Trophoblast cell (in vitro differentiated cells and primary cell): Measurements from ENCODE around the gene EGFR.
A peak's percentile ranks its signal among the peaks of the same experiment; 100 is the strongest.

ENCODE experiments used
- DNase-seq, 2 donors: peaks; one replicate each; pipeline ENCODE4 v3.0.0-alpha.2; 2016
- H2AFZ ChIP-seq: 2 replicates; pipeline ENCODE4 v1.6.1; 2013; ENCODE audit warnings: low read length, moderate library complexity, mild to moderate bottlenecking; ENCODE audit not compliant: insufficient read depth, poor library complexity
- H2AK5ac ChIP-seq: 2 replicates; pipeline ENCODE4 v1.6.1; 2013; ENCODE audit warnings: mild to moderate bottlenecking, low read length
- H2BK120ac ChIP-seq: 2 replicates; pipeline ENCODE4 v1.6.1; 2013; ENCODE audit warnings: low read length, mild to moderate bottlenecking, moderate library complexity; ENCODE audit not compliant: insufficient read depth, poor library complexity
- H2BK12ac ChIP-seq: 2 replicates; pipeline ENCODE4 v1.6.1; 2013; ENCODE audit warnings: mild to moderate bottlenecking, low read length, moderate library complexity
- H2BK5ac ChIP-seq: 2 replicates; pipeline ENCODE4 v1.6.1; 2013; ENCODE audit warnings: low read length, low read depth, moderate library complexity, mild to moderate bottlenecking; ENCODE audit not compliant: poor library complexity
- H3K14ac ChIP-seq: 2 replicates; pipeline ENCODE4 v1.6.1; 2013; ENCODE audit warnings: mild to moderate bottlenecking, low read length
- H3K18ac ChIP-seq: 2 replicates; pipeline ENCODE4 v1.6.1; 2013; ENCODE audit warnings: mild to moderate bottlenecking, low read length
- H3K23ac ChIP-seq: 2 replicates; pipeline ENCODE4 v1.6.1; 2013; ENCODE audit warnings: low read length
- H3K27ac ChIP-seq: 2 replicates; pipeline ENCODE4 v1.5.1; 2013; ENCODE audit warnings: low read depth, mild to moderate bottlenecking, inconsistent platforms, low read length, moderate library complexity
- H3K27me3 ChIP-seq: 2 replicates; pipeline ENCODE4 v1.6.1; 2013; ENCODE audit warnings: inconsistent platforms, mild to moderate bottlenecking, low read length, moderate library complexity; ENCODE audit not compliant: insufficient read depth
- H3K36me3 ChIP-seq, 2 experiments: 1 replicate in 1 of 2; 2 replicates in 1 of 2; pipeline ENCODE4 v1.6.1; 2013; ENCODE audit warnings: low read length in 2 of 2, mild to moderate bottlenecking in 2 of 2, moderate library complexity in 1 of 2; ENCODE audit not compliant: insufficient read depth in 2 of 2, control insufficient read depth in 1 of 2
- H3K4ac ChIP-seq: 2 replicates; pipeline ENCODE4 v1.6.1; 2013; ENCODE audit warnings: low read depth, mild to moderate bottlenecking, low read length, moderate library complexity
- H3K4me1 ChIP-seq, 2 experiments: 1 replicate in 1 of 2; 2 replicates in 1 of 2; pipeline ENCODE4 v1.6.1; 2013; ENCODE audit warnings: low read length in 2 of 2, mild to moderate bottlenecking in 2 of 2, moderate library complexity in 1 of 2; ENCODE audit not compliant: insufficient read depth in 2 of 2, control insufficient read depth in 1 of 2
- H3K4me2 ChIP-seq: 2 replicates; pipeline ENCODE4 v1.6.1; 2013; ENCODE audit warnings: inconsistent platforms, mild to moderate bottlenecking, low read length, moderate library complexity
- H3K4me3 ChIP-seq: 2 replicates; pipeline ENCODE4 v1.5.1; 2013; ENCODE audit warnings: mild to moderate bottlenecking, low read depth, low read length, inconsistent platforms
- H3K79me1 ChIP-seq: one replicate; pipeline ENCODE4 v1.6.1; 2013; ENCODE audit warnings: low read length
- H3K79me2 ChIP-seq: 2 replicates; pipeline ENCODE4 v1.6.1; 2013; ENCODE audit warnings: low read length, mild to moderate bottlenecking; ENCODE audit not compliant: control insufficient read depth, insufficient read depth, poor library complexity
- H3K9ac ChIP-seq: 2 replicates; pipeline ENCODE4 v1.6.1; 2013; ENCODE audit warnings: mild to moderate bottlenecking, low read length
- H3K9me3 ChIP-seq: 2 replicates; pipeline ENCODE4 v1.6.1; 2013; ENCODE audit warnings: low read depth, mild to moderate bottlenecking, control low read depth, inconsistent platforms, low read length; ENCODE audit not compliant: insufficient read depth
- H4K12ac ChIP-seq: 2 replicates; pipeline ENCODE4 v1.6.1; 2013; ENCODE audit warnings: low read depth, mild to moderate bottlenecking, low read length, moderate library complexity
- H4K8ac ChIP-seq: 2 replicates; pipeline ENCODE4 v1.6.1; 2013; ENCODE audit warnings: low read depth, mild to moderate bottlenecking, low read length, moderate library complexity
- H4K91ac ChIP-seq: one replicate; pipeline ENCODE4 v1.6.1; 2013; ENCODE audit warnings: low read depth, mild to moderate bottlenecking, low read length, moderate library complexity
- WGBS: extraction: QIAGEN DNeasy Blood & Tissue Kit; methylation state at CpG from one replicate; pipeline ENCODE4 v1.1.7; 2013; ENCODE audit warnings: missing lambda C conversion rate; ENCODE audit not compliant: insufficient read length, insufficient coverage; ENCODE audit errors: extremely low coverage; 5-methylcytosine and 5-hydroxymethylcytosine counted together

Gene EGFR

GRCh38 chr7:55067748-55068147 is 48.9 kb downstream of the EGFR start:
- H2BK12ac ChIP-seq: no peak overlapping the region
- no peak overlapping the region for H2AFZ ChIP-seq
- H3K9ac ChIP-seq: no peak overlapping the region
- peak overlapping the region; percentile 0 for H3K23ac ChIP-seq
- H2BK120ac ChIP-seq: no peak overlapping the region
- H3K79me2 ChIP-seq: no peaks in the 10 kb centered on the region
- no peak overlapping the region for H3K4ac ChIP-seq
- H3K4me2 ChIP-seq: no peak overlapping the region
- no CpG with 5 or more reads among the region's 14 CpGs for WGBS
- H3K27ac ChIP-seq: no peak overlapping the region
- no peaks in the 10 kb centered on the region for H3K36me3 ChIP-seq
- H2BK5ac ChIP-seq: no peak overlapping the region
- H3K14ac ChIP-seq: no peak overlapping the region
- no peak overlapping the region for H2AK5ac ChIP-seq
- no peak overlapping the region for H4K12ac ChIP-seq
- H3K18ac ChIP-seq: peak overlapping the region; percentile 0
- H3K4me3 ChIP-seq: peak overlapping the region; percentile 19
- H3K4me1 ChIP-seq: peaks cover 9 to 20% of the 10 kb centered on the region in 2 experiments
- no peak overlapping the region for H4K91ac ChIP-seq
- no peak overlapping the region for H4K8ac ChIP-seq
- DNase-seq: no peak
- H3K79me1 ChIP-seq: no peaks in the 10 kb centered on the region
- no peaks in the 10 kb centered on the region for H3K27me3 ChIP-seq
- peaks cover 3% of the 10 kb centered on the region for H3K9me3 ChIP-seq

GRCh38 chr7:55069271-55069792 is 50.5 kb downstream of the EGFR start:
- H3K79me2 ChIP-seq: no peaks in the 10 kb centered on the region
- H2AFZ ChIP-seq: no peak overlapping the region
- H3K4ac ChIP-seq: no peak overlapping the region
- no peak overlapping the region for H3K14ac ChIP-seq
- H3K18ac ChIP-seq: no peak overlapping the region
- H3K79me1 ChIP-seq: peaks cover 3% of the 10 kb centered on the region
- no peak overlapping the region for H3K27ac ChIP-seq
- no peak overlapping the region for H3K4me2 ChIP-seq
- H3K27me3 ChIP-seq: no peaks in the 10 kb centered on the region
- H3K4me1 ChIP-seq: peaks cover 13 to 22% of the 10 kb centered on the region in 2 experiments
- H2BK12ac ChIP-seq: no peak overlapping the region
- no peak overlapping the region for H2BK120ac ChIP-seq
- no CpG with 5 or more reads among the region's 5 CpGs for WGBS
- no peak overlapping the region for H4K12ac ChIP-seq
- H2AK5ac ChIP-seq: no peak overlapping the region
- no peak overlapping the region for H3K23ac ChIP-seq
- H4K91ac ChIP-seq: no peak overlapping the region
- H3K36me3 ChIP-seq: no peaks in the 10 kb centered on the region
- no peak overlapping the region for H4K8ac ChIP-seq
- no peak overlapping the region for H3K9ac ChIP-seq
- no peak overlapping the region for H3K4me3 ChIP-seq
- no peak overlapping the region for H2BK5ac ChIP-seq
- peaks cover 3% of the 10 kb centered on the region for H3K9me3 ChIP-seq
- no peak for DNase-seq

- H3K79me2 ChIP-seq: no peaks in the 10 kb centered on the region
- H2BK120ac ChIP-seq: no peak overlapping the region
- no peaks in the 10 kb centered on the region for H3K36me3 ChIP-seq
- no peak overlapping the region for H3K23ac ChIP-seq
- H3K27ac ChIP-seq: no peak overlapping the region
- H2BK5ac ChIP-seq: no peak overlapping the region
- no peak overlapping the region for H2AK5ac ChIP-seq
- no peak overlapping the region for H3K14ac ChIP-seq
- no peak overlapping the region for H4K91ac ChIP-seq
- peaks cover 3% of the 10 kb centered on the region for H3K9me3 ChIP-seq
- H4K12ac ChIP-seq: no peak overlapping the region
- no peak overlapping the region for H2BK12ac ChIP-seq
- no peak overlapping the region for H3K9ac ChIP-seq
- H3K27me3 ChIP-seq: no peaks in the 10 kb centered on the region
- no peak overlapping the region for H3K4me3 ChIP-seq
- DNase-seq: no peak
- no CpG with 5 or more reads among the region's 9 CpGs for WGBS
- H3K18ac ChIP-seq: no peak overlapping the region
- no peak overlapping the region for H4K8ac ChIP-seq
- H2AFZ ChIP-seq: no peak overlapping the region
- no peak overlapping the region for H3K4me2 ChIP-seq
- H3K4me1 ChIP-seq: peaks cover 11 to 17% of the 10 kb centered on the region in 2 experiments
- H3K79me1 ChIP-seq: peaks cover 3% of the 10 kb centered on the region
- H3K4ac ChIP-seq: no peak overlapping the region
Measured at GRCh38 chr7:55070271-55070743, 51.5 kb downstream of the EGFR start.

GRCh38 chr7:55070854-55071253 is 52.0 kb downstream of the EGFR start:
- Histone ChIP-seq H3K14ac (no peak overlapping the region), H3K36me3 (no peaks in the 10 kb centered on the region), H3K27ac (no peak overlapping the region), H3K79me1 (peaks cover 3% of the 10 kb centered on the region), H2BK5ac (no peak overlapping the region), H2AFZ (no peak overlapping the region), H2BK120ac (no peak overlapping the region), H3K27me3 (no peaks in the 10 kb centered on the region), H2BK12ac (no peak overlapping the region), H4K12ac (no peak overlapping the region), H3K9me3 (peaks cover 3% of the 10 kb centered on the region), H3K23ac (no peak overlapping the region), H3K79me2 (no peaks in the 10 kb centered on the region), H3K9ac (no peak overlapping the region), H4K91ac (no peak overlapping the region), H2AK5ac (no peak overlapping the region), H3K4me1 (peaks cover 11 to 16% of the 10 kb centered on the region in 2 experiments), H3K4me2 (no peak overlapping the region), H3K18ac (no peak overlapping the region), H4K8ac (no peak overlapping the region), H3K4me3 (no peak overlapping the region), H3K4ac (no peak overlapping the region)
- no peak for DNase-seq
- WGBS: no CpG with 5 or more reads among the region's 8 CpGs
